Natural killer cell (primary cell): ENCODE results near the gene ZAP70. TPM values are rescaled to one million over a fixed set of nuclear protein-coding genes. Genes with fewer than 3 reads are reported as not detected.
A peak's percentile ranks its signal among the peaks of the same experiment; 100 is the strongest.

ENCODE experiments used
- ATAC-seq, 3 donors: fragments of 150-1000 bp in 2 of 3; fragments of 200-7000 bp in 1 of 3; cut with Tn5 transposase; 1 replicate in 1 of 3; 2 replicates in 2 of 3; pipeline ENCODE4 v1.10.0; 2021; ENCODE audit warnings: mild to moderate bottlenecking in 2 of 3, moderate library complexity in 2 of 3
- DNase-seq, 2 donors: peaks; one replicate each; pipeline versions ENCODE4 v3.0.0 to v3.0.0-alpha.2; 2013 to 2021; ENCODE audit warnings: mixed read lengths in 1 of 2
- H3K27ac ChIP-seq: one replicate; pipeline ENCODE4 v1.5.1; 2013; ENCODE audit warnings: mild to moderate bottlenecking, low read length
- H3K27me3 ChIP-seq: one replicate; pipeline ENCODE4 v1.6.1; 2013; ENCODE audit warnings: low read length; ENCODE audit not compliant: control insufficient read depth, insufficient read depth
- H3K36me3 ChIP-seq: one replicate; pipeline ENCODE4 v1.6.1; 2013; ENCODE audit warnings: low read length; ENCODE audit not compliant: control insufficient read depth, insufficient read depth
- H3K4me1 ChIP-seq: one replicate; pipeline ENCODE4 v1.6.1; 2013; ENCODE audit warnings: low read length; ENCODE audit not compliant: control insufficient read depth, insufficient read depth
- H3K4me3 ChIP-seq: one replicate; pipeline ENCODE4 v1.5.1; 2013; ENCODE audit warnings: low read length
- H3K9me3 ChIP-seq: one replicate; pipeline ENCODE4 v1.6.1; 2013; ENCODE audit warnings: low read length; ENCODE audit not compliant: control insufficient read depth, insufficient read depth
- H3K27ac Mint-ChIP-seq, 2 donors: one replicate each; pipeline ENCODE4 v1.8.0; 2022; ENCODE audit warnings: mild to moderate bottlenecking in 2 of 2, mixed read lengths in 2 of 2, moderate library complexity in 1 of 2
- H3K27me3 Mint-ChIP-seq, 2 donors: one replicate each; pipeline ENCODE4 v1.8.0; 2022; ENCODE audit warnings: low read depth in 2 of 2, mixed read lengths in 2 of 2
- H3K36me3 Mint-ChIP-seq: one replicate; pipeline ENCODE4 v1.8.0; 2022; ENCODE audit warnings: mixed read lengths
- H3K4me1 Mint-ChIP-seq, 2 donors: one replicate each; pipeline ENCODE4 v1.8.0; 2022; ENCODE audit warnings: mixed read lengths in 2 of 2
- H3K4me3 Mint-ChIP-seq: one replicate; pipeline ENCODE4 v1.8.0; 2022; ENCODE audit warnings: mild to moderate bottlenecking, moderate library complexity, mixed read lengths
- H3K9me3 Mint-ChIP-seq, 2 donors: one replicate each; pipeline ENCODE4 v1.8.0; 2022; ENCODE audit warnings: mixed read lengths in 2 of 2
- WGBS: methylation state at CpG from one replicate; pipeline ENCODE4 v1.1.7; 2013; ENCODE audit warnings: missing lambda C conversion rate; ENCODE audit not compliant: insufficient coverage; 5-methylcytosine and 5-hydroxymethylcytosine counted together
- intact Hi-C: fragments of 100-400 bp; cut with micrococcal nuclease; formaldehyde crosslinking; loops from one replicate; pipeline ENCODE4 v1.14.2; 2022
- total RNA-seq, 4 donors: library from RNA; stranded (reverse); fragments of 120-200 nt in 1 of 4; gene quantifications; one replicate each; pipeline versions ENCODE4 v1.2.3 to v1.2.4, GENCODE V29; 2013 to 2022
- TF ChIP-seq, protein P1 (sequence below): fragments of 200-600 bp; IDR thresholded peaks from one replicate; pipeline ENCODE4 v1.8.0; 2022; ENCODE audit warnings: antibody characterized with exemption

Gene ZAP70
- total RNA-seq, 3 donors from 2014 or later (not counting 1 experiment from before 2014, with no cell fraction given): 883 to 1,008 (median 954) TPM

DNA sequence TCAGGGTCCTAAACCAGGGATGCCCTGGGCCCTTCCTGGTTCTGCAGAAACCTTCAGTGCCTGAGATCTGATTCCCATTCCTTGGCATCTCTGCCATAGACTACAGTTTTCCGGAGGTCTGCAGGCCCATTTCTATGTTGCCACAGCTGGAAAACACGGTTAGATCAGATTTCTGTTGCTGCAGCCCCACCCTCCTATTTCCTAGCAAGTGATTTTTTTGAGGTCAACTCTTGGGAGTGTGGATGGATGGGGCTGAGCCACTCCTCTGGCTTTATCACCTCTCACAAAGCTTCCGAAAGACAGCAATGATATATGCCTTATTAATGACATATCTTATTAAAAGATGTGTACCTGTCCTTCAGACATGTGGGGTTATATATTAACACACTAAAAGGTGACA lies 56.3 kb downstream of the ZAP70 start:
- Histone ChIP-seq H3K27ac (no peak overlapping the region), H3K27me3 (no peaks in the 10 kb centered on the region), H3K4me3 (no peak overlapping the region), H3K36me3 (peaks cover 29% of the 10 kb centered on the region), H3K4me1 (peaks cover 7% of the 10 kb centered on the region), H3K9me3 (no peaks in the 10 kb centered on the region)
- H3K4me3 Mint-ChIP-seq: no peak overlapping the region
- TF ChIP-seq, protein P1, sequence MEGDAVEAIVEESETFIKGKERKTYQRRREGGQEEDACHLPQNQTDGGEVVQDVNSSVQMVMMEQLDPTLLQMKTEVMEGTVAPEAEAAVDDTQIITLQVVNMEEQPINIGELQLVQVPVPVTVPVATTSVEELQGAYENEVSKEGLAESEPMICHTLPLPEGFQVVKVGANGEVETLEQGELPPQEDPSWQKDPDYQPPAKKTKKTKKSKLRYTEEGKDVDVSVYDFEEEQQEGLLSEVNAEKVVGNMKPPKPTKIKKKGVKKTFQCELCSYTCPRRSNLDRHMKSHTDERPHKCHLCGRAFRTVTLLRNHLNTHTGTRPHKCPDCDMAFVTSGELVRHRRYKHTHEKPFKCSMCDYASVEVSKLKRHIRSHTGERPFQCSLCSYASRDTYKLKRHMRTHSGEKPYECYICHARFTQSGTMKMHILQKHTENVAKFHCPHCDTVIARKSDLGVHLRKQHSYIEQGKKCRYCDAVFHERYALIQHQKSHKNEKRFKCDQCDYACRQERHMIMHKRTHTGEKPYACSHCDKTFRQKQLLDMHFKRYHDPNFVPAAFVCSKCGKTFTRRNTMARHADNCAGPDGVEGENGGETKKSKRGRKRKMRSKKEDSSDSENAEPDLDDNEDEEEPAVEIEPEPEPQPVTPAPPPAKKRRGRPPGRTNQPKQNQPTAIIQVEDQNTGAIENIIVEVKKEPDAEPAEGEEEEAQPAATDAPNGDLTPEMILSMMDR: no peak
- intact Hi-C loops: no loop called here
- DNase-seq (no peak), ATAC-seq (no peak)
- no peaks in the 10 kb centered on the region for H3K9me3 Mint-ChIP-seq
- peaks cover 8 to 16% of the 10 kb centered on the region in 2 donors for H3K4me1 Mint-ChIP-seq
- H3K27me3 Mint-ChIP-seq: no peaks in the 10 kb centered on the region
- H3K36me3 Mint-ChIP-seq: peaks cover 7% of the 10 kb centered on the region
- H3K27ac Mint-ChIP-seq: no peak overlapping the region
- 98% methylated on average over 2 of the region's 3 CpGs for WGBS

DNA sequence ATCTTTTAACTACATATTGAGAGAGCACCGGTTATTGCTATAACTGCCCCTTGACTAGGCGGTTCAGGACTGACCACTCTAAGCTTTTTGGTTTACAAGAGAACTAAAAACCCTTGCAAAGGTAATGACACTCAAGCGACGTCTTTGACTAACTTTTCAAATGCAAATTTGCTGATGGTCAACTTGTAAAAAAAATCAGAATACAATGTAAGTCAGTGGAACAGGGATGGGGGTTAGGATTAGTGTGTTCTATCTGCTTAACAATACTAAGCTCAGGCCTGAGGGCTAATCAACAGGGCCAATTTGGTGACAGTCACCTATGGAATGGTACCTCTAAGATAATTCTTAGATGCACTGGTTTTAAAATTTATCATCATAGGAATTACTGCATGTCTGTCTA lies 57.1 kb downstream of the ZAP70 start:
- TF ChIP-seq, protein P1: no peak
- peaks cover 27% of the 10 kb centered on the region for H3K36me3 ChIP-seq
- no peak for DNase-seq
- no peak overlapping the region for H3K4me3 ChIP-seq
- H3K4me1 ChIP-seq: peaks cover 7% of the 10 kb centered on the region
- H3K27me3 Mint-ChIP-seq: no peaks in the 10 kb centered on the region
- peaks cover 5% of the 10 kb centered on the region for H3K36me3 Mint-ChIP-seq
- no peak overlapping the region for H3K27ac ChIP-seq
- no peaks in the 10 kb centered on the region for H3K27me3 ChIP-seq
- no peaks in the 10 kb centered on the region for H3K9me3 ChIP-seq
- no peak for ATAC-seq
- no peaks in the 10 kb centered on the region for H3K9me3 Mint-ChIP-seq
- intact Hi-C loops: no loop called here
- H3K4me1 Mint-ChIP-seq: peaks cover 10 to 17% of the 10 kb centered on the region in 2 donors
- 73% methylated on average over 4 of the region's 4 CpGs for WGBS
- no peak overlapping the region for H3K4me3 Mint-ChIP-seq
- H3K27ac Mint-ChIP-seq: no peak overlapping the region

GRCh38 chr2:97774425-97774824 lies 61.0 kb downstream of the ZAP70 start:
- H3K27ac ChIP-seq: no peak overlapping the region
- TF ChIP-seq, protein P1: no peak
- no peaks in the 10 kb centered on the region for H3K27me3 ChIP-seq
- Mint-ChIP-seq H3K27ac (peak overlapping the region; percentile 1 to 62), H3K9me3 (no peaks in the 10 kb centered on the region), H3K36me3 (peaks cover 6% of the 10 kb centered on the region), H3K27me3 (no peaks in the 10 kb centered on the region), H3K4me3 (no peak overlapping the region), H3K4me1 (peaks cover 10 to 17% of the 10 kb centered on the region in 2 donors)
- 38% methylated on average over 7 of the region's 7 CpGs for WGBS
- peaks cover 7% of the 10 kb centered on the region for H3K4me1 ChIP-seq
- intact Hi-C loops: no loop called here
- H3K4me3 ChIP-seq: no peak overlapping the region
- ATAC-seq: peak in 2 of 3 donors; percentile 43 to 53
- DNase-seq: no peak
- H3K9me3 ChIP-seq: no peaks in the 10 kb centered on the region
- peaks cover 24% of the 10 kb centered on the region for H3K36me3 ChIP-seq

- Histone ChIP-seq H3K27me3 (no peaks in the 10 kb centered on the region), H3K4me3 (no peak overlapping the region), H3K9me3 (no peaks in the 10 kb centered on the region), H3K27ac (no peak overlapping the region), H3K36me3 (peaks cover 24% of the 10 kb centered on the region), H3K4me1 (peaks cover 7% of the 10 kb centered on the region)
- no peak for ATAC-seq
- intact Hi-C loops: no loop called here
- Mint-ChIP-seq H3K4me3 (no peak overlapping the region), H3K27ac (peak overlapping the region in 1 of 2 donors; percentile 1), H3K36me3 (peaks cover 6% of the 10 kb centered on the region), H3K9me3 (no peaks in the 10 kb centered on the region), H3K4me1 (peaks cover 10 to 17% of the 10 kb centered on the region in 2 donors), H3K27me3 (no peaks in the 10 kb centered on the region)
- WGBS: 94% methylated on average over 11 of the region's 11 CpGs
- TF ChIP-seq, protein P1: no peak
- DNase-seq: no peak
Observed at GRCh38 chr2:97775074-97775473, 61.7 kb downstream of the ZAP70 start.
